Measurements from ENCODE around the gene OXCT1.
"Not testable (repeated sequence)": the region's sequence is repeated elsewhere in the genome, so short reads cannot be mapped to it uniquely, and the experiment has no call there.

Gene OXCT1

GRCh38 chr5:41772056-41772455, 98.2 kb downstream of the OXCT1 start:
- DNase-seq, result no peak

DNA sequence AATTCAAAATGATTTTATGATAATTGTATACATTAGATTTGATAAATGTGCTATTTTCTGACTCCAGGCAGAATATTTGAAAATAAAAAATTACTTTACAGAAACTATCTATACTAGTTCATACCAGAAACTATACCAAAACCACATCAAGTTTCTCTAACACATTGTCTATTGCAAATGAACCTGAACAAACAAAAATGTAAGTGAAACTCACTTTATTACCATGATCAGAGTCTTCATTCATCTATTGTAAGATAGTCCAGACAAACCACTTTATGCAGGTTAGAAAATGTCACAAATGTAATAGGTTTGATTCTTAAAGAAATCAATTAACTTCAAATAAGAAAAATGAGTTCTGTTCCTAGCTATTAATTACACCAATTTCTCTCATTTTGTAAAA, 99.4 kb downstream of the OXCT1 start:
- DNase-seq, result no peak

GRCh38 chr5:41768692-41769091, 101.5 kb downstream of the OXCT1 start:
- DNase-seq, result no peak

DNA sequence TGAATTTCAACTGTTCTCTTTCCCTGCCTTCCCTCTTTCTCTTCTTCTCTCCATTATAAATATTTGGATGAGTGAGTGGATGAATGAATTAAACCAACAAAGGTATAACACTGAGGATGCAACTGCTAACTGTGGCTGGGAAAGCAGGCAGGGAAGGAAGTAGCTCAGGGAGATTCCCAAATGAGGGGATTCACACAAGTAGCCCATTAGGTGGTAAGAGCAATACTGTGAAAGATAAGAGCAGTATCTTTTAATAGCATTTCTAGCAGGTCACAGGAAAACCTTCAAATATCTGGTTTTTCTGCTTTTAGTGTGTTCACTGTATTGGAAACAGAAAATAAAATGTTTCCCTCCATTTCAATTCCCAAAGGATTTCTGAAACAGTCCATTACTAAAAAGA, 105.6 kb downstream of the OXCT1 start:
- DNase-seq, result no peak

DNA sequence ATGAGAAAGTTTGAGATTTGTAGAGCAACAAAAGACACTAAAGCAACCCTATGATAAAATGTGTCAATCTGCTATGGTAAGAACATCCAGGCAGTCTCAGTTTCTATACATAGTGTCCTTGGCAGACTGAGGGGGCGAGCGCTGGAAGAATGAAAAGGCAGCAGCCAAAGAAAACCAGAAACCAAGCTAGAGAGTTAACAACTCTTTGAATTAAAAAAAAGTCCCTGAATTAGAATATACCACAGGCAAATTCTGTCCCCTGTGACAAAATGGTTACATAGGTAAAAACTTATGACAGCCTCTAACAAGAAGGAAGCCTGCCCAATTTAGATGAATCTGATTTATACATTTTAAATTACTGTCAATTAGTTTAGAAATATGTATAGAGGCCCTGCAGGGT, 106.7 kb downstream of the OXCT1 start:
- no peak for DNase-seq

GRCh38 chr5:41763081-41763480, 107.1 kb downstream of the OXCT1 start:
- no peak for DNase-seq

DNA sequence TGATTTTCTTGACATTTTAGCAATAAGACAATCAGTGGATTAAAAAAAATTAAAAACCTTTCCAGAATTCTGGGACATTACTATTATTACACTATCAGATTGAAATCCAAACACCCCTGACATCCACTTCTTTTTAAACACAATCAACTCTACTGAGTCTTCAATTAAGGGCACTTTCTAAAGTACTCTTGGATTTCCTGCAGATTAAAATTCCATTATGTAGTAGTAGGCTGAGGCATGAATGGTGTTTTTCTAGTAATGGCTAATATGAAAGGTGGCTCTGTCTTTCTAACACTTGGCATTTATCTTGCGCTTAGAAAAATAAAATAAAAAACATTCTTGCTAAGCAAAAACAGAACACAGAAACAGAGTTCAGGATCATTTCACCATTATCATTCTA, 107.8 kb downstream of the OXCT1 start:
- no peak for DNase-seq

DNA sequence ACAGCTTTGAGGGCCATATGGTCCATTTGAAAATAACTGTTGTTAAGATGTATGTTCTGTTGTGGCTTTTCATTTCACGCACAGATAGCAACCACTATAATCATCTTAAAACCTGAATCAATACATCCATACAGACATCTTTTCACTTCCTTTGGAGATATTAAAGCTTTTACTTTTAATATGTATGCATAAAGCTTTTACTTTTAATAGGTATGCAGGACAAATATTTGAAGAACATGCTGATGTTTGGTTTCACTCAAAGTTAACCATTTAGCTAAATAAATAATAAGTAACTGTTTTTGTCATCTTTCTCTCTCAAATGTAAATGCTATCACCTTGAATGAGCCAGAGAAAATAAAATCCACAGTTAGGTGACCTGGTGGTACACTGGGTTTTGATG, 108.6 kb downstream of the OXCT1 start:
- no peak for DNase-seq

- no peak for DNase-seq
Observed at GRCh38 chr5:41755705-41756104, 114.5 kb downstream of the OXCT1 start.

GRCh38 chr5:41754857-41755256, 115.4 kb downstream of the OXCT1 start:
- no peak for DNase-seq

DNA sequence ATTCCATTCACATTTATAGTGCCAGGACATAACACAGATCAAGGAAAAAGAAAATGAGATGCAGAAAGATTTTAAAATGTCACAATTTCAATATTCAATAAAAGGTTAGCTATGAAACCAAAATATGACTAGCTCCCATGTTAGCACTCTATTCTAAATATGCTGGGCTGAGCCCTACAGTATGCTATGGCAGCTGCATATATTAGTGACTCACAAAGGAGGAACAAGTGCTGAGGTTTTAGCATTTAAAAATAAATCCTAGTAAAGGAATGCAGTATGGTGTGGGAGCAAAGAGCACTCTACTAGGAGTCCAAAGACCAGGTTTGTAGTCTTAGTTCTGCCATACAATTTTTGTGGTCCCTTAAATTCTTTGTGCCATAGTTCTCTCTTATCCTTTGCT, 118.4 kb downstream of the OXCT1 start:
- DNase-seq, result no peak

- no peak for DNase-seq
Observed at GRCh38 chr5:41748631-41749030, 121.6 kb downstream of the OXCT1 start.

GRCh38 chr5:41747708-41748107, 122.5 kb downstream of the OXCT1 start:
- no peak for DNase-seq

DNA sequence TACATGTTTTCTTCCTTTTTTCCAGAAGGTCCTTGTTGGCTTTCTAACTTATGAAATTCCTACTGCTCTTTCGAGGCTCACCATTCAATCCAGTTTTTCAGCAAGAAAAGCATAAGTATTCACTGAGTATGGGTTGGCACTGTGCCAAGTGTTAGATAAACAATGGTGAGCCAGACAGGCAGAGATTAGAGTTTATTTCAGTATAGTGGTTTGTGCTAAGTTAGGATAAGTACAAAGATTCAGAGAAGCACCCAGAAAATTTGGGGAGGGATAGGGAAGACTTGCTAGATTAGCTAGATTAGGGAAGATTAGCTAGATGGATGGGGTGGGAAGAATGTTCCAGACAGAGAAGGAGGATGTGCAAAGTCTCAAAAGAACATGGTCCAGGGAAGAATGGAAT, 122.9 kb downstream of the OXCT1 start:
- DNase-seq, result no peak

GRCh38 chr5:41742608-41743007, 127.6 kb downstream of the OXCT1 start:
- DNase-seq, result not testable (repeated sequence)

- no peak for DNase-seq
Observed at GRCh38 chr5:41738710-41739354, 131.4 kb downstream of the OXCT1 start.

- DNase-seq, result no peak
Observed at GRCh38 chr5:41736641-41737040, 133.6 kb downstream of the OXCT1 start.

DNA sequence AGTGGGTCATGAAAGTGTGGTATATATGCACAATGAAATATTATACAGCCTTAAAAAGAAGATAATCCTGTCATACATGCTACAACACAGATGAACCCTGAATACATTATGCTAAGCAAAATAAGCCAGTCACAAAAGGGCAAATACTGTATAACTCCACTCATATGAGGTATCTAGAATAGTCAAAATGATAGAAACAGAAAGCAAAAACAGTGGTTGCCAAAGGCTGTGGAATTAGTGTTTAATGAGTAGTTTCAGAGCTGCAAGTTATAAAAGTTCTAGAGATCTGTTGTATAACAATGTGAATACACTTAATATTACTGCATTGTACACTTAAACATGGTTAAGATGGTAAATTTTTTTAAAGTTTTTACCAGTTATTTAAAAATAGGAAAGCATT, 135.0 kb downstream of the OXCT1 start:
- no peak for DNase-seq

- not testable (repeated sequence) for DNase-seq
Observed at GRCh38 chr5:41729381-41729780, 140.8 kb downstream of the OXCT1 start.

DNA sequence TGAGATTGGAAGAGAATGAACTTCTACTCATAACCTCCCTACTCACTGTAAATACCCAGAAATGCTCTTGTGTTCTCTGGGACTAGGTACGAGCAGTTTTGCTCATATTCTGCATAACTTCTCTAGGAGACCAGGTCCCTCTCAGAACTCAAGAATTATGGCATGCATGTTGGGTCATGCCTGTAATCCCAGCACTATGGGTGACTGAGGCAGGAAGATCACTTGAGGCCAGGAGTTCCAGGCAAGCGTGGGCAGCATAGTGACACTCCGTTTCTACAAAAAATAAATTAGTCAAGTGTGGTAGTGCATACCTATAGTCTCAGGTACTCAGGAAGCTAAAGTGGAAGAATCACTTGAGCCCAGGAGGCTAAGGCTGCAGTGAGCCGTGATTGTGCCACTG, 141.9 kb downstream of the OXCT1 start:
- no peak for DNase-seq

- DNase-seq, result no peak
Observed at GRCh38 chr5:41722359-41722950, 147.8 kb downstream of the OXCT1 start.

GRCh38 chr5:41721516-41721915, 148.7 kb downstream of the OXCT1 start:
- DNase-seq, result no peak

- no peak for DNase-seq
Observed at GRCh38 chr5:41716382-41716781, 153.8 kb downstream of the OXCT1 start.

DNA sequence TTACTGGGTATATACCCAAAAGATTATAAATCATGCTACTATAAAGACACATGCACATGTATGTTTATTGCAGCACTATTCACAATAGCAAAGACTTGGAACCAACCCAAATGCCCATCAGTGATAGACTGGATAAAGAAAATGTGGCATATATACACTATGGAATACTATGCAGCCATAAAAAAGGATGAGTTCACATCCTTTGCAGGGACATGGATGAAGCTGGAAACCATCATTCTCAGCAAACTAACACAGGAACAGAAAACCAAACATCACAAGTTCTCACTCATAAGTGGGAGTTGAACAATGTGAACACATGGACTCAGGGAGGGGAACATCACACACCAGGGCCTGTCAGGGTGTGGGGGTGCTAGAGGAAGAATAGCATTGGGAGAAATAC, 155.8 kb downstream of the OXCT1 start:
- not testable (repeated sequence) for DNase-seq

DNA sequence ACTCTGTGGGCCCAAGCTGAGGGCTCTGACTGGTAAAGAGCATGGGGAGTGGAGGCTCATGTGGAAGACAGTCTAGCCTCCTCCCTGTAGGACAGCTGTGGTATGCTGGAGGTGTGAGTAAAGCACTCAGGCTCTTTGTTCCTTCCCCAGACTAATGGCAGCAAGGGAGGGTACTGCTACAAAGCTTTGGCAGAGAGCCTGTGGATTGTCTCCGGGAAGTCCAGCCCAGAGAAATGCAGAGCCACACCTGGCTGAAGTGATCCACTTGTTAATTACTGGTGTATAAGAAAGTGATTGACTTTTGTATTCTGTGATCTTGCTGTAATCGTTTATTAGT, 161.7 kb downstream of the OXCT1 start:
- no peak for DNase-seq

Data from activated effector memory CD4-positive, alpha-beta T cell treated with Interleukin-2 at 50 U/mL for 16 hours (primary cell).